ENCODE measurements around the gene PLCH2.

Gene PLCH2

DNA sequence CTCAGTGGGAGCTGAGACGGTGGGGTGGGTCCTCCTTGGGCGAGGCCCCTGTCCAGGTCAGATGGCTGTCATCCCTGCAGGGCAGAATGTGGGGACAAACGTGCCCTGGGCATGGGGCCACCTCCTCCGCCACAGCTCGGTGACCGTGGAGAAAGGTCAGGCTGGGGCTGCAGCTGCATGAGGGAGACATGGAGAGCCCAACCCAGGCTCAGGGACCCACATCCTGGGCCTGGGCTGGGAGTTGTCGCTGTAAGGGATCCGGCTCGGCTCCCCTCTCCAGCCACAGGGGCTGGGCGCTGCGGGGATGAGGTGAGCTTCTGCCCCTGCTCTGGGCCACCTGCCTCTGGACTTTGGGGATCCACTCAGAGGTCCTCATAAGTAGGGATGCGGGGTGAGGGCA lies 518 bp upstream of the PLCH2 start:
- DNase-seq (ENCODE audit: low spot score) = no peak
- no peak for FAIRE-seq

- FAIRE-seq (no peak), DNase-seq (ENCODE audit: low spot score) (no peak)
These were observed 1.2 kb downstream of the PLCH2 start for GRCh38 chr1:2477309-2477708.

GRCh38 chr1:2477791-2478499 lies 1.9 kb downstream of the PLCH2 start:
- DNase-seq (ENCODE audit: low spot score) (no peak), FAIRE-seq (no peak)

DNA sequence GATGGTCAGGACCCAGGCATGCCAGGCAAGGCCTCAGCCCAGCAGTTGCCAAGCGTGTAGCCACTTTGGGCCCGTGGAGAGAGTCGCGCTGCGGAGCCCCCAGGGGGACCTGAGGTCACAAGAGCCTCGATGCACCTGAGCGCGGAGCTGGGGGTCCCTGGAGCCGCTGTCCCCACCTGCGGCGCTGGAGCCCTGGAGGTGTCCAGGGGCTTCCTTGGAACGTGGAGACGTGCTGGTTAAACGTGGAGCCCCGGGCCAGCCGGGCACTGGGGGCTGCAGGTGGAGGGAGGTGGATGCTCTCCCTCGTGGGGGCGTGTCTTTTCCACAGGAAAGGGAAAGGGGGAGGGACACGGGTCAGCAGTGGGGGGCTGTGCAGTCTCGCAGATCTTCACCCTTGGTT lies 3.1 kb downstream of the PLCH2 start:
- no peak for DNase-seq (ENCODE audit: low spot score)
- FAIRE-seq = no peak

DNA sequence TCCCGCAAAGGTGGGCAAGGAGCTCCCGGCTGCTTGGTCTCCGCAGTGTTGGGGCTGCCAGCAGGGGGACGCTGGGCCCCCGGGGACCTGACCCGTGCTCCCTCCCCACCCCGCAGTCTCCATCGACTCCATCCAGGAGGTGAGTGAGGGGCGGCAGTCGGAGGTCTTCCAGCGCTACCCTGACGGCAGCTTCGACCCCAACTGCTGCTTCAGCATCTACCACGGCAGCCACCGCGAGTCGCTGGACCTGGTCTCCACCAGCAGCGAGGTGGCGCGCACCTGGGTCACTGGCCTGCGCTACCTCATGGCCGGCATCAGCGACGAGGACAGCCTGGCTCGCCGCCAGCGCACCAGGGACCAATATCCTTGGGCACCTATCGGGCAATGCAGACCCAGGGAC lies 3.5 kb downstream of the PLCH2 start:
- DNase-seq (ENCODE audit: low spot score) (no peak), FAIRE-seq (no peak)

DNA sequence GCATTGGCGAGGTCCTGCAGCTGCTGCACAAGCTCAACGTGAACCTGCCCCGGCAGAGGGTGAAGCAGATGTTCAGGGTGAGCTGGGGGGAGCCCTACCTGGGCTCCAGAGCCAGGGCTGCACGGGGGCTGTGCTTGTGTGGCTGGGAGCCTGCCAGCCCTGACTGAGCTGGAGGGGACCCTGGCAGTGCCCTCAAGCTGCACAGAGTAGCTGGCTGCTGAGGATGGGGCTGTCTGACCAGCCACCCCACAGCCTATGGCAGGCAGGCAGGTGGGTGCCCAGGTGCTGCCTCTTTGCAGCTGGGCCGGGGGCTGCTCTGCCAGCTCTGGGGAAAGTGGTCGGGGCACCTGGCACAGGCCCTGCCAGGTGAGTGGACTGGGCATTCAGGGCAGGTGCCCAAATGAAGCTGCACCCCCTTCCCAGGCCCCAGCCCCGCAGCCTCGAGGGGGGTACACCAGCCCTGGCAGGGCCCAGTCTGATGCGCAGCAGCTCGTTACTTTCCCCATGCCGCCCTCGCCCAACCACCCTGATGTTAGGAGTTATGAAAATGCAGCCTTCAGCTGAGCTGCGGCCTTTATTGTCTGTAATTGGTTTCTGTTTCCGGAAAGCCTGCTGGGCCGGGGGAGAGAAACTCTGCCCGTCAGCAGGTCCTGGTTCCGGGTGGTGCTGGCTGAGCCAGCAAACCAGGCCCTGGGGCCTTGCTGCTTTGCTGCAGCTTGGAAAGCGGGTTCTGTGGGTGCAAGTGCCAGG lies 4.3 kb downstream of the PLCH2 start:
- FAIRE-seq = no peak
- no peak for DNase-seq (ENCODE audit: low spot score)

- no peak for FAIRE-seq
- no peak for DNase-seq (ENCODE audit: low spot score)
These were observed 4.9 kb downstream of the PLCH2 start for GRCh38 chr1:2480986-2481364.

GRCh38 chr1:2481885-2482284 lies 5.8 kb downstream of the PLCH2 start:
- FAIRE-seq (no peak), DNase-seq (ENCODE audit: low spot score) (no peak)

DNA sequence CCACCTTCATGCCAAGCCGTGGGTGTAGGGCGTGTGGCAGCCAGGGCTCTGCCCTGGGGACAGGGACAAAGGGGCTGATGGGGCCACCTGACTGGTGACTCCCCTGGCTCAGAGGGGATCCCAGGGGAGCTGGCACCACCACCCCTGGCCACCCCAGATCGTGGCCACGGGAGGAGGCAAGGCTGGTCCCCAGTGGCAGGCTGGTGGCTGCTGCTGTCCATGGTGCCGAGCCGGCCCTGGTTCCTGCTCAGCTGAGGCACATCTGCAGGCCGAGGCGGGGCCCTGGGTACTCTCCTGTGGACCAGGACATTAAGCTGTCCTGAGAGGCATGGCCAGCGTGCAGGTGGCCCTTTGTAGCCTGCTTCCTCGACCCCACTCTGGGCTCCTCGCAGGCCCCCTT lies 6.5 kb downstream of the PLCH2 start:
- no peak for DNase-seq (ENCODE audit: low spot score)
- no peak for FAIRE-seq

DNA sequence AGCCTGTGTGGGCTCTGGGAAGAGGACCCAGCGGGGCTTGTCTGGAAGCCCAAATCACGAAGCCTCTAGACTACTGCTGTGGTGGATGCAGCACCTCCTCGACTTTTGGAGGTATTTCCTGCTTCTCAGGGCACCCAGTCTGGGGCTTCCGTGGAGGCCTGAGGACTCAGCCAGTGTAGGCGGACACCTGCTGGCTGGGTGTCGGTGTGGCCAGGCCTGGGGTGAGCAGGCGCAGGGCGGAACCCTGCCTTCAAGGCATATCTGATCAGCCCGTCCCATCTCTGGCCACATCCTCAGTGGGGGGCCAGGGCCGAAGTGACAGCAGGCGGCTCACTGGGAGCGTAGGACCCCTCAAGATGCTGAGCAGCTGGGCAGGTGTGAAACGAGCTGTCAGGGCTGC lies 6.9 kb downstream of the PLCH2 start:
- DNase-seq (ENCODE audit: low spot score) (no peak), FAIRE-seq (no peak)

GRCh38 chr1:2483970-2484369 lies 7.9 kb downstream of the PLCH2 start:
- DNase-seq (ENCODE audit: low spot score) = no peak
- FAIRE-seq = no peak

DNA sequence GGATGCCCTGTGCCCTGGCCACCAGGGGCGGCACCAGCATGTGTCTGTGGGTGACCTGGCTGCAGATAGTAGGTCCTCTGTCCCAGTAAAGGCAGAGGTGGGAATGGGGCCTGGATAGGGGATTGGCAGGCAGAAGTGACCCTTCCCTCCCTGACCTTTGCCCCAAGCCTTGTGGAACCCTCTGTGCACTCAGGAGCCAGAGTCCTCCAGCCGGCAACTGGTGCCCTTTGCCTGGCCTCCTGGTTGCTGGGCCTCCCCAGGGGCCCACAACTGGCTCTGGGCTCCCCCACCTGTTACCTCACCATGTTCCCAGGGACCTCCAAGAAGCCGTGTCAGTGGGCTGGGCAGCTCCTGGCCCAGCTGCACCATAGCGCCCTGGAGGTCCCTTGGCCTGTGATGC lies 10.0 kb downstream of the PLCH2 start:
- DNase-seq (ENCODE audit: low spot score) (no peak), FAIRE-seq (no peak)

GRCh38 chr1:2486558-2486957 lies 10.5 kb downstream of the PLCH2 start:
- no peak for FAIRE-seq
- DNase-seq (ENCODE audit: low spot score) = no peak

DNA sequence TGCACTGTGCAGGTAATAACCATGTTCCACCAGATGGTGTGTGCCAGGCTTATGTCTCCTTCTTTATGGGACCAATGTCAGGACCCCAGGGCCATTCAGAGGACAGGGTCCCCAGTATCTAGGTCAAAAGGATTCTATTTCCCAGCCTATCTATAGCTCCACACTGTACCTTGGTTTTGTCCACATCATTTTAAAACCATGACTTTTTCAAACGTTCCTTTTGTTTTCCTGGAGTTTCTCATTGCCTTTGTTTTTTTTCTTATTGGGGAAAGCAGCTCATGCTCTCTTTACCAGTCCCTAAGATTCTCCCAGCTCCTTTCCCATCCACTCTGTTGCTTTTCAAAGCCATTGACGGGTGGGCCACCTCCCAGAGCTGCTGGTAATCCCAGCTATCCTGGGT lies 12.6 kb downstream of the PLCH2 start:
- no peak for DNase-seq (ENCODE audit: low spot score)
- no peak for FAIRE-seq

DNA sequence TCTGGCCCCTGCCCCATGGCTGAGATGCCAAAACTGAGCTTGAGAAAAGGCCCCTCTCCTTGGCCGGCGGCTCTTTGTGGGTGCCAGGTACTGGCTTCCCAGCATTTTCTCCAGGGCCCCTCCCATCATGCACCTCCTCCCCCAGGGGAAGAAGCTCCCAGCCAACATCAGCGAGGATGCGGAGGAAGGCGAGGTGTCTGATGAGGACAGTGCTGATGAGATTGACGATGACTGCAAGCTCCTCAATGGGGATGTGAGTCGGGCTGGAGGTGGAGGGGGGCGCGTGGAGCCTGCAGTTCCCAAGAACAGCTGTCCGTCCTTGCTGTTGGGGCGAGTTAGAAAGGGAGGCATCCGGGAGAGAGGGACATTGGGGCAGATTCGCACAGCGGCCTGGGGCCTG lies 13.5 kb downstream of the PLCH2 start:
- no peak for FAIRE-seq
- DNase-seq (ENCODE audit: low spot score) = no peak

GRCh38 chr1:2492091-2492490 lies 16.0 kb downstream of the PLCH2 start:
- DNase-seq (ENCODE audit: low spot score) (no peak), FAIRE-seq (no peak)

- no peak for FAIRE-seq
- no peak for DNase-seq (ENCODE audit: low spot score)
These were observed 17.1 kb downstream of the PLCH2 start for GRCh38 chr1:2493218-2493617.

- no peak for FAIRE-seq
- DNase-seq (ENCODE audit: low spot score) = no peak
These were observed 17.7 kb downstream of the PLCH2 start for GRCh38 chr1:2493691-2494322.

DNA sequence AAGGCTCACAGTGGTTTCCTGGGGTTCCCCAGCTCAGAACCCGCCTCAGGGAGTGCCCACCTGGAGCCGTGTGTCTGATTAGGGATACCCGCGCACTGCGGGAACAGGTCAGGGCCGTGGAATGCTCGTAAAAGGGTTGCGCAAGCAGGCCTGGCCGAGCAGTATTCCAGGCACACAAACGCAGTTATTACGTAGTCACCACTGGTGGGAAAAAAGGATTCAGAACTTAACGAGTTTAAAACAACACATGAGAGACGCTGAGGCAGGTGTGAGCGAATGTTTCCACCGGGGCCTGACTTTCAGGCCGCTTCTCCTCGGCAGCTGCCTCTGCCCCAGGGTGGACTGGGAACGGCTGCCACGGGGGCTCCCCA lies 18.2 kb downstream of the PLCH2 start:
- FAIRE-seq (no peak), DNase-seq (ENCODE audit: low spot score) (peak; percentile 75)

DNA sequence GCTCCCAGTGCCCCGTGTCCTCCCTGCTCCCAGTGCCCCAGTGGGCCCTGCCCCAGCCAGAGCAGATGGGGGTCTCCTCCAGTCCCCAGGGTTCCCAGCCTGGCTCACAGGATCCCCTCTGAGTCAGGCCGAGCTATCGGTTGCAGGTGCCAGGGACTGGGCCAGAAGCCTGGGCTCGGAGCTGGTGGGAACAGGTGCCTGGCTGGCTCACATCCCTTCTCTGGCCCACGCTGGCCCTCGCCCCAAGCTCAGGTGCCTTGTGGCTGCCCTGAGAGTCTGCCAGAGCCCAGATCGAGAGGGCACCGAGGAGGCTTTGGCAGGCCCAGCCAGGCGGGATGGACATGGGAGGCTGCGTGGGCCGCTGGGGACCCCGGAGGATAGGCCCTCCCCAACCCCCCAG lies 18.9 kb downstream of the PLCH2 start:
- FAIRE-seq = no peak
- no peak for DNase-seq (ENCODE audit: low spot score)

DNA sequence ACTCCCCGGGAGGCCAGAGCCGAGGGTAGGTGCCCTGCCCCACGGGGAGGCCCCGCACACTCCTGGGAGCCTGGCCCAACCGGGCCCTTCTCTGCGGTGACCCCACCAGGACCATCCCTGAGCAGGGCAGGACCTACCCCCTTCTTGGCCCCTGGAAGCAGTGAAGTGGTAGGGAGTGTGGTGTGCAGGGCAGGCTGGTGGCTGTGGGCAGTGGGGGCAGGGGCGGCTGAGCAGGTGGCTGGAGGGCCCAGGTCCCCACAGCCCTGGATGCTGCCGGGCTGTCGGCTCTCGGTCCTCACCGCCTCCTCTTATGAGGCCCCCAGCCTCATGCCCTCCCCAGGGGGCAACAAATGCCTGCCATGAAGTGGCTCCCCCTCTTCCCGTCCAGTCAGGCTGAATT lies 19.5 kb downstream of the PLCH2 start:
- no peak for FAIRE-seq
- no peak for DNase-seq (ENCODE audit: low spot score)

- FAIRE-seq (no peak), DNase-seq (ENCODE audit: low spot score) (no peak)
These were observed 20.1 kb downstream of the PLCH2 start for GRCh38 chr1:2496087-2496622.

DNA sequence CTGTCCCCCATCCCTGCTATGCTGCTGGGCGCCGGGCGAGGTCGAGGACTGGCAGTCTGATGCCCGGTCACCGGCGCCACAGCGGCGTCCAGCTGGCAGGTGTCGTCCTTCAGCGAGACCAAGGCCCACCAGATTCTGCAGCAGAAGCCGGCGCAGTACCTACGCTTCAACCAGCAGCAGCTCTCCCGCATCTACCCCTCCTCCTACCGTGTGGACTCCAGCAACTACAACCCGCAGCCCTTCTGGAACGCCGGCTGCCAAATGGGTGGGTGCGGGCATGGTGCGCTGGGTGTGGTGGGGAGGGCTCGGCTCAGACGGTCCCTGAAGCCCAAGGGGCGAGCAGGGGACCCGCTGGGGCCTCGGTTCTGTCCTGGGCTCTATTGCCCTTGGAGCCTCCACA lies 20.7 kb downstream of the PLCH2 start:
- no peak for FAIRE-seq

More for the DNA sequence above, 20.7 kb downstream of the PLCH2 start:
- no peak for DNase-seq (ENCODE audit: low spot score)
